22Rv1 (cell line): ENCODE measurements around the gene SMYD4.

Experiments
- H3K27ac ChIP-seq: fragments of 450-650 bp; 2 replicates; pipeline ENCODE4 v1.5.1; 2017
- ZFX ChIP-seq: fragments of 450-650 bp; IDR thresholded peaks from 2 replicates; pipeline ENCODE4 v1.6.1; 2017; ENCODE audit warnings: antibody characterized with exemption, borderline replicate concordance
- TF ChIP-seq, protein P1 (sequence below): fragments of 450-650 bp; IDR thresholded peaks from 2 replicates; pipeline ENCODE4 v1.5.1; 2017; ENCODE audit warnings: mild to moderate bottlenecking

SMYD4 gene

DNA sequence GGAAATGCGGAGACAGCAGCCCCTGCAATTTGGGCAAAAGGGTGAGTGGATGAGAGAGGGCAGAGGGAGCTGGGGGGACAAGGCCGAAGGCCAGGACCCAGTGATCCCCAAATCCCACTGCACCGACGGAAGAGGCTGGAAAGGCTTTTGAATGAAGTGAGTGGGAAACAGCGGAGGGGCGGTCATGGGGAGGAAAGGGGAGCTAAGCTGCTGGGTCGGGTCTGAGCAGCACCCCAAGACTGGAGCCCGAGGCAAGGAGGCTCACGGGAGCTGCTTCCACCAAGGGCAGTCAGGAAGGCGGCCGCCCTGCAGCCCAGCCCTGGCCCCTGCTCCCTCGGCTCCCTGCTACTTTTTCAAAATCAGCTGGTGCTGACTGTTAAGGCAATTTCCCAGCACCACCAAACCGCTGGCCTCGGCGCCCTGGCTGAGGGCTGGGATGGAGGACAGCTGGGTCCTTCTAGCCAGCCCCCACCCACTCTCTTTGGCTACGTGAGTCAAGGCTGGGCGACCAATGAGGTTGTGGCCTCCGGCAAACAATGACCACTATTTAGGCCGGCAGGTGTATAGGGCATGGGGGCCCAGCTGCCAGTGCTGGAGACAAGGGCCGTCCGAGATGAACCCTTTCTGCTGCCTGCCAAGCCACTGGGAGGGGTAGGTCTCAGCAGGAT, 67.3 kb downstream of the SMYD4 start:
- TF ChIP-seq, protein P1, sequence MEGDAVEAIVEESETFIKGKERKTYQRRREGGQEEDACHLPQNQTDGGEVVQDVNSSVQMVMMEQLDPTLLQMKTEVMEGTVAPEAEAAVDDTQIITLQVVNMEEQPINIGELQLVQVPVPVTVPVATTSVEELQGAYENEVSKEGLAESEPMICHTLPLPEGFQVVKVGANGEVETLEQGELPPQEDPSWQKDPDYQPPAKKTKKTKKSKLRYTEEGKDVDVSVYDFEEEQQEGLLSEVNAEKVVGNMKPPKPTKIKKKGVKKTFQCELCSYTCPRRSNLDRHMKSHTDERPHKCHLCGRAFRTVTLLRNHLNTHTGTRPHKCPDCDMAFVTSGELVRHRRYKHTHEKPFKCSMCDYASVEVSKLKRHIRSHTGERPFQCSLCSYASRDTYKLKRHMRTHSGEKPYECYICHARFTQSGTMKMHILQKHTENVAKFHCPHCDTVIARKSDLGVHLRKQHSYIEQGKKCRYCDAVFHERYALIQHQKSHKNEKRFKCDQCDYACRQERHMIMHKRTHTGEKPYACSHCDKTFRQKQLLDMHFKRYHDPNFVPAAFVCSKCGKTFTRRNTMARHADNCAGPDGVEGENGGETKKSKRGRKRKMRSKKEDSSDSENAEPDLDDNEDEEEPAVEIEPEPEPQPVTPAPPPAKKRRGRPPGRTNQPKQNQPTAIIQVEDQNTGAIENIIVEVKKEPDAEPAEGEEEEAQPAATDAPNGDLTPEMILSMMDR: no peak
- TF ChIP-seq ZFX: no peak
- no peak overlapping the region for H3K27ac ChIP-seq

DNA sequence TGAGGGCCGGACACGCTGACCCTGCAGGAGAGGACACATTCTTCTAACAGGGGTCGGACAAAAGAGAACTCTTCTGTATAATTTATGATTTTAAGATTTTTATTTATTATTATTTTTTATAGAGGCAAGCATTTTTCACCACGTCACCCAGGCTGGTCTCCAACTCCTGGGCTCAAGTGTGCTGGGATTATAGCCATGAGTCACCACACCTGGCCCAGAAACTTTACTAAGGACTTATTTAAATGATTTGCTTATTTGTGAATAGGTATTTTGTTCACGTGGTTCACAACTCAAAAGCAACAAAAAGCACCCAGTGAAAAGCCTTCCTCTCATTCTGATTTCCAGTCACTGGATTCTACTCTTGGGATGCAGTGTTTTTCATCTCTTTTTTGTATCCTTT, 70.2 kb downstream of the SMYD4 start:
- H3K27ac ChIP-seq: no peak overlapping the region

DNA sequence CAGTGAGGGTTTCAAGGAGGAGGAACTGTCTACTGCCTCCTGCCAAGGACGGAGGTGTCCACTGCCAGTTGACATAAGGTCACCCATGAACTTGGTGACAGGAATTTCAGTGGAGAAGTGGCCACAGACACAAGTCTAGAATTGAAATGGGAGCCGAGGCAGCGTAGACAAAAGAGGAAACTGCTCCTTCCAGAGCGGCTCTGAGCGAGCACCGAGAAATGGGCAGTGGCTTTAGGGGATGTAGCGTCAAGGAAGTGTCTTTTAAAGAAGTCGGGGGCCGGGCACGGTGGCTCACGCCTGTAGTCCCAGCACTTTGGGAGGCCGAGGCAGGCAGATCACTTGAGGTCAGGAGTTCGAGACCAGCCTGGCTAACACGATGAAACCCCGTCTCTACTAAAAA, 70.9 kb downstream of the SMYD4 start:
- H3K27ac ChIP-seq: no peak overlapping the region
- TF ChIP-seq, protein P1: no peak
- no peak for TF ChIP-seq ZFX

More for the DNA sequence above, 70.2 kb downstream of the SMYD4 start:
- TF ChIP-seq ZFX: no peak
- TF ChIP-seq, protein P1: no peak

DNA sequence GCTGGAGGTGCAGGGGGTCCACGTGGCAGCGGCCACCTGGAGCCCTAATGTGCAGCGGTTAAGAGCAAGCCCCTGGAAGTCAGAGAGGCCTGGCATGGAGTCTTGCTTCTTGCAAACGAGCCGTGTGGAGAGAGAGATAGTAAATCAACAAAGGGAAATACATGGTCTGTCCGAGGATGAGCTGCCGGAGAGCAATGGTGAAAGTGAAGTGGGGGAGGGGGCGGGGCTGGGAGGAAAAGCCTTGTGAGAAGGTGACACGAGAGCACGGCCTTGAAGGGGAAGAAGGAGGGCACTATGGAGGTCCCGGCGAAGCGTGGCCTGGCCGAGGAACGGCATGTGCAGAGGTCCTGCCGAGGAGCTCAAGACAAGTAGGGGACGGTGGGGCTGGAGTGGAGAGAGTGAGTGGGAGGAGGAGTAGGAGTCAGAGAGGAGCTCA, 73.9 kb downstream of the SMYD4 start:
- no peak overlapping the region for H3K27ac ChIP-seq
- TF ChIP-seq, protein P1: no peak
- TF ChIP-seq ZFX: no peak

DNA sequence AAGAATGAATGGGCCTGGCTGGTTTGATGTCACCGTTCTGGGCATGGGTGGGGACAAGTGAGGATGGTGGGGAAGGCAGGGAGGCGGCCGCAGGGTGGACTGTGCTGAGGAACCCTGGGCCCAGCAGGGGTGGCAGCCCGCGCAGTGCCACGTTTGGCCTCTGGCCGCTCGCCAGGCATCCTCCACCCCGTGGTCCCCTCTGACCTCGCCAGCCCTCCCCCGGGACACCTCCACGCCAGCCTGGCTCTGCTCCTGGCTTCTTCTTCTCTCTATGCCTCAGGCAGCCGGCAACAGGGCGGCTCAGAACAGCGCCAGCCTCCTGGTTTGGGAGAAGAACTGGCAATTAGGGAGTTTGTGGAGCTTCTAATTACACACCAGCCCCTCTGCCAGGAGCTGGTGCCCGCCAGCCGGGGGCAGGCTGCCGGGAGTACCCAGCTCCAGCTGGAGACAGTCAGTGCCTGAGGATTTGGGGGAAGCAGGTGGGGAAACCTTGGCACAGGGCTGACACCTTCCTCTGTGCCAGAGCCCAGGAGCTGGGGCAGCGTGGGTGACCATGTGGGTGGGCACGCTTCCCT, 74.4 kb downstream of the SMYD4 start:
- TF ChIP-seq, protein P1: no peak
- TF ChIP-seq ZFX: no peak
- no peak overlapping the region for H3K27ac ChIP-seq

DNA sequence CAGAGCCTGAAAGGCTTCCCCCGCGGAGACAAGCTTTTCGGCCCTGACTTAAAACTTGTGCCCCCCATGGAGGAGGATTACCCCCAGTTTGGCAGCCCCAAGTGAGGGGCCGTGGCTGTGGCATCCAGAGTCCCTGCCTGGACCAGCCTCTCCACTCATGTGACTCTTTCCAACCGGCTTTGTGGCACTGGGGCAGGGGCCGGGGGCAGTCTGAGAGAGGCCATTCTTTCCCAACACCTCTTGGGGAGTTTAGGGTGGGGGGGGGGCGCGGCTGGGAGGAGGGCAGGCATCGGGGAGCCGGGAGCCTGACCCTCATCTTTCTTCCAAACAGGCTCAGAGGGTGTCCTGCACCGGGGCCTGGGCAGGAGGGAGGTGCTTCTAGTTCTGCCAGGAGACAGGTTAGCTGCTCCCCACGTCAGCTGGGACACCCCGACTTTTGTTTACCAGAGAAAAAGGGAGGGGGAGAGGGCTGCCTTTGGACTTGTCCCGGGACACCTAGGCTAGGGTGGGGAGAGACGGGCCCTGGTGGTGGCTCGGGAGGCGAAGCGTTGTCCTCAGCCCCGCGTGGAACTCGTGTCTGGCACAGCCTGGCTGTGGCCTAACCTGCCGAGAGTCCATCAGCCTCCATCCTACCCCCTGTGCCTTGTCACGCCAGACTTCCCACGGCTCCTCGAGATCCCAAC, 75.1 kb downstream of the SMYD4 start:
- H3K27ac ChIP-seq: no peak overlapping the region
- TF ChIP-seq, protein P1: no peak
- TF ChIP-seq ZFX: no peak
